SU-DHL-6 (cell line): ENCODE results near the gene AEBP1.

Experiments used
- EZH2phosphoT487 ChIP-seq: fragments of 200-600 bp; sonication (generic), shearing (Covaris generic); conservative IDR thresholded peaks from 2 replicates; pipeline ENCODE4 v1.6.1; 2018; ENCODE audit warnings: mild to moderate bottlenecking, antibody characterized with exemption, low read length, moderate library complexity, mixed read lengths
- TF ChIP-seq, protein P1 (sequence below): fragments of 200-600 bp; sonication (generic); IDR thresholded peaks from one replicate; pipeline ENCODE4 v1.5.1; 2017; ENCODE audit warnings: antibody characterized with exemption, mild to moderate bottlenecking, low read length, moderate library complexity; ENCODE audit not compliant: insufficient read depth, poor library complexity, severe bottlenecking

- TF ChIP-seq, protein P1, sequence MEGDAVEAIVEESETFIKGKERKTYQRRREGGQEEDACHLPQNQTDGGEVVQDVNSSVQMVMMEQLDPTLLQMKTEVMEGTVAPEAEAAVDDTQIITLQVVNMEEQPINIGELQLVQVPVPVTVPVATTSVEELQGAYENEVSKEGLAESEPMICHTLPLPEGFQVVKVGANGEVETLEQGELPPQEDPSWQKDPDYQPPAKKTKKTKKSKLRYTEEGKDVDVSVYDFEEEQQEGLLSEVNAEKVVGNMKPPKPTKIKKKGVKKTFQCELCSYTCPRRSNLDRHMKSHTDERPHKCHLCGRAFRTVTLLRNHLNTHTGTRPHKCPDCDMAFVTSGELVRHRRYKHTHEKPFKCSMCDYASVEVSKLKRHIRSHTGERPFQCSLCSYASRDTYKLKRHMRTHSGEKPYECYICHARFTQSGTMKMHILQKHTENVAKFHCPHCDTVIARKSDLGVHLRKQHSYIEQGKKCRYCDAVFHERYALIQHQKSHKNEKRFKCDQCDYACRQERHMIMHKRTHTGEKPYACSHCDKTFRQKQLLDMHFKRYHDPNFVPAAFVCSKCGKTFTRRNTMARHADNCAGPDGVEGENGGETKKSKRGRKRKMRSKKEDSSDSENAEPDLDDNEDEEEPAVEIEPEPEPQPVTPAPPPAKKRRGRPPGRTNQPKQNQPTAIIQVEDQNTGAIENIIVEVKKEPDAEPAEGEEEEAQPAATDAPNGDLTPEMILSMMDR, result no peak
- TF ChIP-seq EZH2phosphoT487, result no peak
Measured at GRCh38 chr7:44077681-44078091, 26.5 kb upstream of the AEBP1 start.
